MM.1S (cell line): Measurements from ENCODE around the gene LRRC25.

Source experiments
- DNase-seq: peaks from one replicate; pipeline ENCODE4 v3.0.0-alpha.2; 2015
- H2AFZ ChIP-seq: fragments of 300-600 bp; sonication (generic); 2 replicates; pipeline ENCODE4 v1.6.0; 2016; ENCODE audit warnings: antibody characterized with exemption, low read length
- H3F3A ChIP-seq: fragments of 300-600 bp; sonication (generic); 2 replicates; pipeline ENCODE4 v1.6.1; 2016; ENCODE audit warnings: mild to moderate bottlenecking, antibody characterized with exemption, low read length, moderate library complexity, mixed read lengths; ENCODE audit not compliant: insufficient read depth
- H3K27ac ChIP-seq: fragments of 300-600 bp; sonication (generic); 2 replicates; pipeline ENCODE4 v1.5.1; 2016; ENCODE audit warnings: mild to moderate bottlenecking, low read length
- H3K27me3 ChIP-seq: fragments of 300-600 bp; sonication (generic); replicated peaks from 2 replicates; pipeline ENCODE4 v1.6.0; 2016; ENCODE audit warnings: low read length; ENCODE audit not compliant: insufficient read depth
- H3K36me3 ChIP-seq: fragments of 300-600 bp; sonication (generic); replicated peaks from 2 replicates; pipeline ENCODE4 v1.6.1; 2016; ENCODE audit warnings: mild to moderate bottlenecking, low read length, mixed read lengths; ENCODE audit not compliant: insufficient read depth
- H3K4me1 ChIP-seq: fragments of 300-600 bp; sonication (generic); 2 replicates; pipeline ENCODE4 v1.6.1; 2016; ENCODE audit warnings: low read length, mixed read lengths
- H3K4me2 ChIP-seq: fragments of 300-600 bp; sonication (generic); 2 replicates; pipeline ENCODE4 v1.6.0; 2016; ENCODE audit warnings: low read depth, low read length
- H3K4me3 ChIP-seq: fragments of 300-600 bp; sonication (generic); 2 replicates; pipeline ENCODE4 v1.5.1; 2016; ENCODE audit warnings: low read length, mixed read lengths
- H3K79me2 ChIP-seq: fragments of 300-600 bp; sonication (generic); 2 replicates; pipeline ENCODE4 v1.6.1; 2016; ENCODE audit warnings: mixed run types, low read length, mixed read lengths
- H3K9ac ChIP-seq: fragments of 300-600 bp; sonication (generic); 2 replicates; pipeline ENCODE4 v1.6.1; 2016; ENCODE audit warnings: low read length, mixed read lengths
- H3K9me2 ChIP-seq: fragments of 300-600 bp; sonication (generic); replicated peaks from 2 replicates; pipeline ENCODE4 v1.6.1; 2016; ENCODE audit warnings: mild to moderate bottlenecking, low read length, mixed read lengths; ENCODE audit not compliant: insufficient read depth
- H3K9me3 ChIP-seq: fragments of 300-600 bp; sonication (generic); replicated peaks from 2 replicates; pipeline ENCODE4 v1.6.1; 2016; ENCODE audit warnings: mild to moderate bottlenecking, low read length, mixed read lengths; ENCODE audit not compliant: insufficient read depth
- H4K20me1 ChIP-seq: fragments of 300-600 bp; sonication (generic); 2 replicates; pipeline ENCODE4 v1.6.1; 2016; ENCODE audit warnings: mild to moderate bottlenecking, low read length, moderate library complexity, mixed read lengths; ENCODE audit not compliant: insufficient read depth
- CTCF ChIP-seq: fragments of 300-600 bp; sonication (generic); IDR thresholded peaks from 2 replicates; pipeline ENCODE4 v1.5.1; 2016; ENCODE audit warnings: antibody characterized with exemption, low read length, mixed read lengths
- EZH2 ChIP-seq: fragments of 300-600 bp; sonication (generic); optimal IDR thresholded peaks from 2 replicates; pipeline ENCODE3; 2017; ENCODE audit warnings: low read depth, mild to moderate bottlenecking, antibody characterized with exemption, low read length, mixed read lengths
- EZH2phosphoT487 ChIP-seq: fragments of 300-600 bp; sonication (generic); IDR thresholded peaks from 2 replicates; pipeline ENCODE4 v1.6.1; 2018; ENCODE audit warnings: antibody characterized with exemption, low read length

LRRC25 gene

GRCh38 chr19:18392926-18393325 is 4.5 kb downstream of the LRRC25 start:
- Histone ChIP-seq H3K27ac (no peak overlapping the region), H3F3A (no peaks in the 10 kb centered on the region), H3K9ac (no peak overlapping the region), H3K4me3 (no peak overlapping the region), H4K20me1 (no peaks in the 10 kb centered on the region), H3K79me2 (no peaks in the 10 kb centered on the region), H3K4me2 (no peak overlapping the region), H2AFZ (no peak overlapping the region), H3K27me3 (peaks cover 77% of the 10 kb centered on the region), H3K9me3 (no peaks in the 10 kb centered on the region), H3K4me1 (0 out of 2 replicates have a peak, but pooled peaks cover 3% of the 10 kb centered on the region), H3K9me2 (no peaks in the 10 kb centered on the region), H3K36me3 (no peaks in the 10 kb centered on the region)
- TF ChIP-seq EZH2 (no peak), CTCF (no peak), EZH2phosphoT487 (no peak)
- no peak for DNase-seq

GRCh38 chr19:18392417-18392816 is 5.0 kb downstream of the LRRC25 start:
- Histone ChIP-seq H3K27me3 (peaks cover 77% of the 10 kb centered on the region), H3K36me3 (no peaks in the 10 kb centered on the region), H3K4me2 (no peak overlapping the region), H3K27ac (no peak overlapping the region), H3F3A (no peaks in the 10 kb centered on the region), H3K9me3 (no peaks in the 10 kb centered on the region), H3K9ac (no peak overlapping the region), H2AFZ (no peak overlapping the region), H3K9me2 (no peaks in the 10 kb centered on the region), H3K79me2 (no peaks in the 10 kb centered on the region), H3K4me1 (0 out of 2 replicates have a peak, but pooled peaks cover 4% of the 10 kb centered on the region), H4K20me1 (no peaks in the 10 kb centered on the region), H3K4me3 (no peak overlapping the region)
- DNase-seq: no peak
- TF ChIP-seq CTCF: no peak
- no peak for TF ChIP-seq EZH2
- TF ChIP-seq EZH2phosphoT487: no peak

GRCh38 chr19:18391509-18392075 is 5.8 kb downstream of the LRRC25 start:
- H3K36me3 ChIP-seq: no peaks in the 10 kb centered on the region
- H3K27ac ChIP-seq: no peak overlapping the region
- peaks cover 77% of the 10 kb centered on the region for H3K27me3 ChIP-seq
- no peaks in the 10 kb centered on the region for H3K9me2 ChIP-seq
- H3K4me2 ChIP-seq: no peak overlapping the region
- no peak for DNase-seq
- no peaks in the 10 kb centered on the region for H3F3A ChIP-seq
- no peak overlapping the region for H3K9ac ChIP-seq
- H3K4me3 ChIP-seq: no peak overlapping the region
- H4K20me1 ChIP-seq: no peaks in the 10 kb centered on the region
- 0 out of 2 replicates have a peak, but pooled peaks cover 4% of the 10 kb centered on the region for H3K4me1 ChIP-seq
- H3K79me2 ChIP-seq: no peaks in the 10 kb centered on the region
- no peak overlapping the region for H2AFZ ChIP-seq
- no peaks in the 10 kb centered on the region for H3K9me3 ChIP-seq
- TF ChIP-seq EZH2phosphoT487 (no peak), EZH2 (no peak), CTCF (no peak)
